ENCODE data around the gene BRF1.
A peak's percentile ranks its signal among the peaks of the same experiment; 100 is the strongest.

DNA sequence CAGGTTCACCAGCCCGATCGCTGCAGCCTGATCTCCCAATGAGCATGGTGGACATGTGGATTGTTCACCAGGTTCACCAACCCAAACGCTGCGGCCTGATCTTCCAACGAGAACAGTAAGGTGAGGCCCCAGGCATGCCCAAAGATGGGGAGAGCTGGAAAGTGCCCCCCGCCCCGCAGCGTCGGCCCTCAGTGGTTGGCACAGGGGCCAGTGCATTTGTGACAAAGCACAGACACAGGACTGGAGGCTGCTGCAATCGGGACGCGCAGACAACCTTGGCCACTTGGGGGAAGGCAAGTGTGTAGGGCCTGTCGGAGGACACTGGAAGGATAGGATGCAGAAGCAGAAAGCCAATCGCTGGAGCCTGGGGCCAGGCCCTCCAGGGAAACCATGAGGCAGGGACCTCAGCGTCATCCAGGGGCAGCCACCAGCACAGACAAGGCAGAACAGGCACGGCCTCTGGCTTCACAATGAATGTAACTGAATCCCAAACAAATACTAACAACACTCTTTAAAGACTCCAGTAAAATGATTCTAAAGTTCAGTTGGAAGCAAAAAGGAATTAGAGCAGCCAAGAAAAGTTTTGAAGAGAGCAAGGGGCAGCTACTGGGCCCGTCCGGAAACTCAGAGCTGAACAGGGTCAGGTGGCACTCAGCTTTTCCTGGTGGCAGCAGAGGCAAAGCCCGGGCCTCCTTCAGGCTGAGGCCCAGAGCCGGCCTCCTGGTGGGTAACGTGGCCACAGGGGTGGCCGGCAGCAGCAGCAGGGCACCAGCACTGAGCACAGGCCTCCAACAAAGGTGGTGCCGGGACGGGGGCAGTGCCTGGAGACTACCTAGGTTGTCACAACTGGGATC lies 13.3 kb downstream of the BRF1 start:
- TF ChIP-seq JUND (IDR thresholded peaks at IDR 0.05) (no peak), ELF1 (IDR thresholded peaks at IDR 0.05; ENCODE audit: borderline replicate concordance, low read depth) (no peak), SIN3A (IDR thresholded peaks at IDR 0.05; ENCODE audit: low read depth) (no peak)
- TF ChIP-seq, protein P1, sequence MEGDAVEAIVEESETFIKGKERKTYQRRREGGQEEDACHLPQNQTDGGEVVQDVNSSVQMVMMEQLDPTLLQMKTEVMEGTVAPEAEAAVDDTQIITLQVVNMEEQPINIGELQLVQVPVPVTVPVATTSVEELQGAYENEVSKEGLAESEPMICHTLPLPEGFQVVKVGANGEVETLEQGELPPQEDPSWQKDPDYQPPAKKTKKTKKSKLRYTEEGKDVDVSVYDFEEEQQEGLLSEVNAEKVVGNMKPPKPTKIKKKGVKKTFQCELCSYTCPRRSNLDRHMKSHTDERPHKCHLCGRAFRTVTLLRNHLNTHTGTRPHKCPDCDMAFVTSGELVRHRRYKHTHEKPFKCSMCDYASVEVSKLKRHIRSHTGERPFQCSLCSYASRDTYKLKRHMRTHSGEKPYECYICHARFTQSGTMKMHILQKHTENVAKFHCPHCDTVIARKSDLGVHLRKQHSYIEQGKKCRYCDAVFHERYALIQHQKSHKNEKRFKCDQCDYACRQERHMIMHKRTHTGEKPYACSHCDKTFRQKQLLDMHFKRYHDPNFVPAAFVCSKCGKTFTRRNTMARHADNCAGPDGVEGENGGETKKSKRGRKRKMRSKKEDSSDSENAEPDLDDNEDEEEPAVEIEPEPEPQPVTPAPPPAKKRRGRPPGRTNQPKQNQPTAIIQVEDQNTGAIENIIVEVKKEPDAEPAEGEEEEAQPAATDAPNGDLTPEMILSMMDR (IDR thresholded peaks at IDR 0.05 in 2 of 3, conservative IDR thresholded peaks at IDR 0.05 in 1 of 3; ENCODE audit: borderline replicate concordance in 1 of 3, insufficient read depth in 1 of 3, low read depth in 2 of 3, low read length in 2 of 3): 0 out of 6 replicates have a peak, but pooled peaks of 1 of the 3 experiments have one; percentile 5

All from HCT116 (cell line).